SK-N-SH treated with all-trans-retinoic acid at 6 μM for 48 hours (cell line): Measurements from ENCODE around the gene WWTR1.

ENCODE experiments used
- ATAC-seq: fragments of 200-7000 bp; cut with Tn5 transposase; 3 replicates; pipeline ENCODE4 v1.9.1; 2020; ENCODE audit warnings: mild to moderate bottlenecking, moderate library complexity
- BACH2 ChIP-seq: fragments of 250-450 bp; sonication (Bioruptor Pico); IDR thresholded peaks from 2 replicates; pipeline ENCODE4 v1.9.0; 2021; ENCODE audit warnings: mild to moderate bottlenecking, borderline replicate concordance
- CSDC2 ChIP-seq: fragments of 250-450 bp; sonication (Bioruptor Pico); IDR thresholded peaks from 2 replicates; pipeline ENCODE4 v1.5.0; 2020; ENCODE audit warnings: mild to moderate bottlenecking, moderate library complexity
- ESRRG ChIP-seq: fragments of 250-450 bp; sonication (Bioruptor Pico); IDR thresholded peaks from 2 replicates; pipeline ENCODE4 v1.6.1; 2021; ENCODE audit warnings: mild to moderate bottlenecking
- ISL1 ChIP-seq: fragments of 250-450 bp; sonication (Bioruptor Pico); IDR thresholded peaks from 2 replicates; pipeline ENCODE4 v2.1.2; 2022; ENCODE audit warnings: mild to moderate bottlenecking, moderate library complexity
- OSR1 ChIP-seq: fragments of 250-450 bp; sonication (Bioruptor Pico); IDR thresholded peaks from 2 replicates; pipeline ENCODE4 v1.8.0; 2022; ENCODE audit warnings: moderate library complexity, mild to moderate bottlenecking, inconsistent platforms
- PATZ1 ChIP-seq: fragments of 250-450 bp; sonication (Bioruptor Pico); IDR thresholded peaks from 2 replicates; pipeline ENCODE4 v1.8.0; 2020; ENCODE audit warnings: mild to moderate bottlenecking, moderate library complexity, borderline replicate concordance
- PPARA ChIP-seq: fragments of 250-450 bp; sonication (Bioruptor Pico); IDR thresholded peaks from 2 replicates; pipeline ENCODE4 v1.5.0; 2020; ENCODE audit warnings: mild to moderate bottlenecking, borderline replicate concordance
- SNAI2 ChIP-seq: fragments of 250-450 bp; sonication (Bioruptor Pico); IDR thresholded peaks from 2 replicates; pipeline ENCODE4 v1.5.0; 2020; ENCODE audit warnings: mild to moderate bottlenecking, moderate library complexity
- TCF4 ChIP-seq: fragments of 250-450 bp; sonication (Bioruptor Pico); IDR thresholded peaks from 2 replicates; pipeline ENCODE4 v1.8.0; 2021; ENCODE audit warnings: mild to moderate bottlenecking, moderate library complexity, borderline replicate concordance
- ZC3H10 ChIP-seq: fragments of 250-450 bp; sonication (Bioruptor Pico); IDR thresholded peaks from 2 replicates; pipeline ENCODE4 v1.5.1; 2021; ENCODE audit warnings: mild to moderate bottlenecking, moderate library complexity
- ZFP3 ChIP-seq: fragments of 250-450 bp; sonication (Bioruptor Pico); IDR thresholded peaks from 2 replicates; pipeline ENCODE4 v1.5.0; 2020; ENCODE audit warnings: mild to moderate bottlenecking, moderate library complexity
- ZNF70 ChIP-seq: fragments of 450-650 bp; formaldehyde crosslinking; IDR thresholded peaks from 2 replicates; pipeline ENCODE4 v1.5.0; 2020; ENCODE audit warnings: mild to moderate bottlenecking, moderate library complexity
- TF ChIP-seq, protein P1 (sequence below): fragments of 250-450 bp; sonication (Bioruptor Pico); IDR thresholded peaks from 2 replicates; pipeline ENCODE4 v1.5.0; 2020; ENCODE audit warnings: mild to moderate bottlenecking, moderate library complexity
- TF ChIP-seq, protein P2 (sequence below): fragments of 250-450 bp; sonication (Bioruptor Pico); IDR thresholded peaks from 2 replicates; pipeline ENCODE4 v1.5.1; 2020; ENCODE audit warnings: low read depth, mild to moderate bottlenecking, moderate library complexity
- TF ChIP-seq, protein P3 (sequence below): fragments of 250-450 bp; sonication (Bioruptor Pico); IDR thresholded peaks from 2 replicates; pipeline ENCODE4 v1.8.0; 2021; ENCODE audit warnings: low read depth, mild to moderate bottlenecking, moderate library complexity, borderline replicate concordance

Gene WWTR1

GRCh38 chr3:149535333-149535685 is 122.5 kb downstream of the WWTR1 start:
- TF ChIP-seq OSR1: no peak
- TF ChIP-seq PATZ1 (CRISPR knock-in tag): no peak
- TF ChIP-seq BACH2 (CRISPR knock-in tag): no peak
- no peak for ATAC-seq

- no peak for ATAC-seq
These were observed 123.0 kb downstream of the WWTR1 start for GRCh38 chr3:149534671-149535332.

DNA sequence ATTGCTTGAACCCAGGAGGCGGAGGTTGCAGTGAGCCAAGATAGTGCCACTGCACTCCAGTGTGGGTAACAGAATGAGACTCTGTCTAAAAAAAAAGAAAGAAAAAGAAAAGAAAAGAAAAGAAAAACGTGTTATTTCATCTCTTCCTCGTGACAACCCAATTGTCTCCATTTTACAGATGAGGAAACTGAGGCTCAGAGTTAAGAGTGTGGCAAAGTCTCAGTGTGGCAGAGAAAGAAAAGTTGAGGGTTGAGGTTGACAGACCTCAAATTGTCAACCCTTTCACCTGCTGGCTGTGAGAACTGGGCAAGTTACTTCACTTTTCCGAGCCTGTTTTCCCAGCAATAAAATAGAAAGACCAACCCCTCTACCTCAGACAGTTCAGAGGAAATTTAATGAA is 123.7 kb downstream of the WWTR1 start:
- TF ChIP-seq ESRRG (CRISPR knock-in tag): no peak
- TF ChIP-seq ZFP3 (CRISPR knock-in tag): no peak
- TF ChIP-seq ZC3H10 (CRISPR knock-in tag): no peak
- TF ChIP-seq, all 23 proteins: peak for 0
- no peak for ATAC-seq

More at GRCh38 chr3:149534671-149535332, 123.0 kb downstream of the WWTR1 start:
- TF ChIP-seq ZNF70: no peak
- no peak for TF ChIP-seq SNAI2 (CRISPR knock-in tag)
- TF ChIP-seq ISL1 (CRISPR knock-in tag): no peak
- no peak for TF ChIP-seq TCF4 (CRISPR knock-in tag)
- no peak for TF ChIP-seq CSDC2 (CRISPR knock-in tag)
- no peak for TF ChIP-seq OSR1
- no peak for TF ChIP-seq ZC3H10 (CRISPR knock-in tag)
- TF ChIP-seq, protein P1, sequence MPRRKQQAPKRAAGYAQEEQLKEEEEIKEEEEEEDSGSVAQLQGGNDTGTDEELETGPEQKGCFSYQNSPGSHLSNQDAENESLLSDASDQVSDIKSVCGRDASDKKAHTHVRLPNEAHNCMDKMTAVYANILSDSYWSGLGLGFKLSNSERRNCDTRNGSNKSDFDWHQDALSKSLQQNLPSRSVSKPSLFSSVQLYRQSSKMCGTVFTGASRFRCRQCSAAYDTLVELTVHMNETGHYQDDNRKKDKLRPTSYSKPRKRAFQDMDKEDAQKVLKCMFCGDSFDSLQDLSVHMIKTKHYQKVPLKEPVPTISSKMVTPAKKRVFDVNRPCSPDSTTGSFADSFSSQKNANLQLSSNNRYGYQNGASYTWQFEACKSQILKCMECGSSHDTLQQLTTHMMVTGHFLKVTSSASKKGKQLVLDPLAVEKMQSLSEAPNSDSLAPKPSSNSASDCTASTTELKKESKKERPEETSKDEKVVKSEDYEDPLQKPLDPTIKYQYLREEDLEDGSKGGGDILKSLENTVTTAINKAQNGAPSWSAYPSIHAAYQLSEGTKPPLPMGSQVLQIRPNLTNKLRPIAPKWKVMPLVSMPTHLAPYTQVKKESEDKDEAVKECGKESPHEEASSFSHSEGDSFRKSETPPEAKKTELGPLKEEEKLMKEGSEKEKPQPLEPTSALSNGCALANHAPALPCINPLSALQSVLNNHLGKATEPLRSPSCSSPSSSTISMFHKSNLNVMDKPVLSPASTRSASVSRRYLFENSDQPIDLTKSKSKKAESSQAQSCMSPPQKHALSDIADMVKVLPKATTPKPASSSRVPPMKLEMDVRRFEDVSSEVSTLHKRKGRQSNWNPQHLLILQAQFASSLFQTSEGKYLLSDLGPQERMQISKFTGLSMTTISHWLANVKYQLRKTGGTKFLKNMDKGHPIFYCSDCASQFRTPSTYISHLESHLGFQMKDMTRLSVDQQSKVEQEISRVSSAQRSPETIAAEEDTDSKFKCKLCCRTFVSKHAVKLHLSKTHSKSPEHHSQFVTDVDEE (CRISPR knock-in tag): no peak
- TF ChIP-seq, protein P2, sequence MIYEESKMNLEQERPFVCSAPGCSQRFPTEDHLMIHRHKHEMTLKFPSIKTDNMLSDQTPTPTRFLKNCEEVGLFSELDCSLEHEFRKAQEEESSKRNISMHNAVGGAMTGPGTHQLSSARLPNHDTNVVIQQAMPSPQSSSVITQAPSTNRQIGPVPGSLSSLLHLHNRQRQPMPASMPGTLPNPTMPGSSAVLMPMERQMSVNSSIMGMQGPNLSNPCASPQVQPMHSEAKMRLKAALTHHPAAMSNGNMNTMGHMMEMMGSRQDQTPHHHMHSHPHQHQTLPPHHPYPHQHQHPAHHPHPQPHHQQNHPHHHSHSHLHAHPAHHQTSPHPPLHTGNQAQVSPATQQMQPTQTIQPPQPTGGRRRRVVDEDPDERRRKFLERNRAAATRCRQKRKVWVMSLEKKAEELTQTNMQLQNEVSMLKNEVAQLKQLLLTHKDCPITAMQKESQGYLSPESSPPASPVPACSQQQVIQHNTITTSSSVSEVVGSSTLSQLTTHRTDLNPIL: no peak
- TF ChIP-seq PATZ1 (CRISPR knock-in tag): no peak
- TF ChIP-seq ZFP3 (CRISPR knock-in tag): no peak
- TF ChIP-seq, protein P3, sequence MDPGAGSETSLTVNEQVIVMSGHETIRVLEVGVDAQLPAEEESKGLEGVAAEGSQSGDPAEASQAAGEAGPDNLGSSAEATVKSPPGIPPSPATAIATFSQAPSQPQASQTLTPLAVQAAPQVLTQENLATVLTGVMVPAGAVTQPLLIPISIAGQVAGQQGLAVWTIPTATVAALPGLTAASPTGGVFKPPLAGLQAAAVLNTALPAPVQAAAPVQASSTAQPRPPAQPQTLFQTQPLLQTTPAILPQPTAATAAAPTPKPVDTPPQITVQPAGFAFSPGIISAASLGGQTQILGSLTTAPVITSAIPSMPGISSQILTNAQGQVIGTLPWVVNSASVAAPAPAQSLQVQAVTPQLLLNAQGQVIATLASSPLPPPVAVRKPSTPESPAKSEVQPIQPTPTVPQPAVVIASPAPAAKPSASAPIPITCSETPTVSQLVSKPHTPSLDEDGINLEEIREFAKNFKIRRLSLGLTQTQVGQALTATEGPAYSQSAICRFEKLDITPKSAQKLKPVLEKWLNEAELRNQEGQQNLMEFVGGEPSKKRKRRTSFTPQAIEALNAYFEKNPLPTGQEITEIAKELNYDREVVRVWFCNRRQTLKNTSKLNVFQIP (CRISPR knock-in tag): no peak
- TF ChIP-seq PPARA (CRISPR knock-in tag): no peak

DNA sequence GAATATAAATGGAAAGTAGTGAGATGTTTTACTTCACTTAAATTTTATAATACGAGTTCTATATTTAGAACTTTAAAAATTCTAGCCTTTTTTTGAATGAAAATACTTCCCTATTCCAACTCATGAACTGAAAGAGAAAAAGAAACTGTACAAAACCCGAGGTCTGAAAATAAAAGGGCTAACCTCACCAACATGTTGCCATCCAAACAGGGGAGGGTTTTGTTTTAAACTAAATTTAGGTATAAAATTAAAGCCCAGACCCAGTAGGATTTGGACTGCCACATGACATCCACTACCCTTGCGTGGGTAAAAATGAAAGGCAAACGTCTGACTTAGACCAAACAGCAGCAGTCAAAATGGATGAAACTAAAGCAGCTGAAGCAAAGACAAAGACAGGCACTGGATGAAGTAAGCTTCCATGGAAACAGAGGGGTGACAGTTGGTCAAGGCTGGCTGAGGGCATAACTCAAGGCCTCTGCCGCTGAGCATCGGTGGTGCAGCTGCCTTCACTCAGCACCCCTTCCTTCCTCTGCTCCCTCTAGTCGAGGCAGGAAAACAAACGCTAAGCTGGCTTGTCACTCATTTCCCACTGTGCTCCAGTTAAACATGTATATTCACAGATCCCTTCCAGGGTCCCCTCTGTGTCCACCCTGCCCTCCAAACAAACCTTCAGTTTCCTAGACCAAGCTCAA is 125.2 kb downstream of the WWTR1 start:
- TF ChIP-seq PATZ1 (CRISPR knock-in tag) (no peak), BACH2 (CRISPR knock-in tag) (no peak), TCF4 (CRISPR knock-in tag) (no peak)
- no peak for ATAC-seq
